Measurements from ENCODE around the gene PBX1. TPM values are rescaled to one million over a fixed set of nuclear protein-coding genes. Genes with fewer than 3 reads are reported as not detected.

The PBX1 gene
- total RNA-seq, 1 donor from 2014 or later, result 44.2 TPM

- Mint-ChIP-seq H3K4me3 (ENCODE audit: unreplicated experiment) (no peak overlapping the region), H3K36me3 (ENCODE audit: low read depth, unreplicated experiment) (no peaks in the 10 kb centered on the region), H3K27me3 (ENCODE audit: unreplicated experiment) (no peaks in the 10 kb centered on the region), H3K27ac (ENCODE audit: unreplicated experiment) (no peak overlapping the region), H3K4me1 (ENCODE audit: unreplicated experiment) (no peaks in the 10 kb centered on the region), H3K9me3 (ENCODE audit: unreplicated experiment) (no peaks in the 10 kb centered on the region)
- DNase-seq (ENCODE audit: low spot score), result no peak
- no peak for TF ChIP-seq CTCF (IDR thresholded peaks at IDR 0.05; ENCODE audit: unreplicated experiment)
Observed at GRCh38 chr1:164901031-164901430, 342.0 kb downstream of the PBX1 start.
